Sigmoid colon (tissue), 4 donors: ENCODE measurements around the gene ADARB2.

Source experiments
- EP300 ChIP-seq, 4 donors: sonication (generic); formaldehyde crosslinking; IDR thresholded peaks; one replicate each; pipeline ENCODE4 v1.6.1; 2017; ENCODE audit warnings: antibody characterized with exemption in 4 of 4
- POLR2AphosphoS5 ChIP-seq, 4 donors: sonication (generic); formaldehyde crosslinking; IDR thresholded peaks; one replicate each; pipeline ENCODE4 v1.6.1; 2017; ENCODE audit warnings: antibody characterized with exemption in 4 of 4
- TF ChIP-seq, protein P1 (sequence below), 4 experiments: fragments of 450-650 bp in 3 of 4; fragments of 200-600 bp in 1 of 4; IDR thresholded peaks; one replicate each; pipeline ENCODE4 v1.5.1; 2016 to 2019; ENCODE audit warnings: antibody characterized with exemption in 4 of 4, mild to moderate bottlenecking in 3 of 4, moderate library complexity in 2 of 4

- TF ChIP-seq, protein P1, sequence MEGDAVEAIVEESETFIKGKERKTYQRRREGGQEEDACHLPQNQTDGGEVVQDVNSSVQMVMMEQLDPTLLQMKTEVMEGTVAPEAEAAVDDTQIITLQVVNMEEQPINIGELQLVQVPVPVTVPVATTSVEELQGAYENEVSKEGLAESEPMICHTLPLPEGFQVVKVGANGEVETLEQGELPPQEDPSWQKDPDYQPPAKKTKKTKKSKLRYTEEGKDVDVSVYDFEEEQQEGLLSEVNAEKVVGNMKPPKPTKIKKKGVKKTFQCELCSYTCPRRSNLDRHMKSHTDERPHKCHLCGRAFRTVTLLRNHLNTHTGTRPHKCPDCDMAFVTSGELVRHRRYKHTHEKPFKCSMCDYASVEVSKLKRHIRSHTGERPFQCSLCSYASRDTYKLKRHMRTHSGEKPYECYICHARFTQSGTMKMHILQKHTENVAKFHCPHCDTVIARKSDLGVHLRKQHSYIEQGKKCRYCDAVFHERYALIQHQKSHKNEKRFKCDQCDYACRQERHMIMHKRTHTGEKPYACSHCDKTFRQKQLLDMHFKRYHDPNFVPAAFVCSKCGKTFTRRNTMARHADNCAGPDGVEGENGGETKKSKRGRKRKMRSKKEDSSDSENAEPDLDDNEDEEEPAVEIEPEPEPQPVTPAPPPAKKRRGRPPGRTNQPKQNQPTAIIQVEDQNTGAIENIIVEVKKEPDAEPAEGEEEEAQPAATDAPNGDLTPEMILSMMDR (IDR thresholded peaks at IDR 0.05), result no peak
- TF ChIP-seq POLR2AphosphoS5 (IDR thresholded peaks at IDR 0.05) (no peak), EP300 (IDR thresholded peaks at IDR 0.05) (no peak)
Measured at GRCh38 chr10:1609648-1609970, 127.7 kb downstream of the ADARB2 start.
